Tibial nerve (tissue), 4 donors: ENCODE data around the gene RCCD1. TPM values are rescaled to one million over a fixed set of nuclear protein-coding genes. Genes with fewer than 3 reads are reported as not detected.

ENCODE experiments used
- DNase-seq, 2 donors: peaks; one replicate each; pipeline ENCODE4 v3.0.0-alpha.2; 2019; ENCODE audit warnings: low spot score in 2 of 2
- H3K27ac ChIP-seq, 4 donors: fragments of 200-600 bp; sonication (generic) in 3 of 4; one replicate each; pipeline ENCODE4 v1.5.1; 2017 to 2019; ENCODE audit warnings: mild to moderate bottlenecking in 1 of 4
- H3K27me3 ChIP-seq, 2 donors: fragments of 200-600 bp; sonication (generic) in 1 of 2; one replicate each; pipeline versions ENCODE4 v1.5.1 to v1.6.0; 2017 to 2019
- H3K36me3 ChIP-seq, 3 donors: fragments of 200-600 bp; sonication (generic); one replicate each; pipeline ENCODE4 v1.5.1; 2018 to 2019
- H3K4me1 ChIP-seq, 4 donors: fragments of 200-600 bp; sonication (generic) in 3 of 4; one replicate each; pipeline ENCODE4 v1.5.1; 2017 to 2019
- H3K4me3 ChIP-seq, 4 donors: fragments of 200-600 bp; sonication (generic) in 3 of 4; one replicate each; pipeline ENCODE4 v1.5.1; 2017 to 2019; ENCODE audit warnings: mild to moderate bottlenecking in 1 of 4, moderate library complexity in 1 of 4
- H3K9me3 ChIP-seq, 4 donors: fragments of 200-600 bp; sonication (generic) in 3 of 4; one replicate each; pipeline ENCODE4 v1.5.1; 2017 to 2019
- EP300 ChIP-seq, 2 donors: sonication (generic); formaldehyde crosslinking; IDR thresholded peaks; one replicate each; pipeline ENCODE4 v1.6.1; 2017; ENCODE audit warnings: antibody characterized with exemption in 2 of 2, mild to moderate bottlenecking in 1 of 2
- POLR2A ChIP-seq, 2 donors: fragments of 450-650 bp; IDR thresholded peaks; one replicate each; pipeline ENCODE4 v1.6.1; 2017; ENCODE audit warnings: antibody characterized with exemption in 2 of 2, mild to moderate bottlenecking in 2 of 2, moderate library complexity in 2 of 2
- WGBS, 2 donors: methylation state at CpG; one replicate each; pipeline ENCODE4 v1.1.5; 2018; 5-methylcytosine and 5-hydroxymethylcytosine counted together
- total RNA-seq, 4 donors: library from RNA; depleted of rRNA; stranded (reverse); fragments of >200 nt; gene quantifications; one replicate each; pipeline ENCODE4 v1.1.0, GENCODE V29; 2016
- TF ChIP-seq, protein P1 (sequence below), 5 experiments: fragments of 200-600 bp in 3 of 5; fragments of 450-650 bp in 2 of 5; sonication (generic) in 3 of 5; IDR thresholded peaks; one replicate each; pipeline ENCODE4 v1.5.1; 2016 to 2019; ENCODE audit warnings: antibody characterized with exemption in 5 of 5, mild to moderate bottlenecking in 3 of 5, moderate library complexity in 2 of 5

The RCCD1 gene
- total RNA-seq, 4 donors from 2014 or later: 8.7 to 15.9 (median 12.5) TPM

DNA sequence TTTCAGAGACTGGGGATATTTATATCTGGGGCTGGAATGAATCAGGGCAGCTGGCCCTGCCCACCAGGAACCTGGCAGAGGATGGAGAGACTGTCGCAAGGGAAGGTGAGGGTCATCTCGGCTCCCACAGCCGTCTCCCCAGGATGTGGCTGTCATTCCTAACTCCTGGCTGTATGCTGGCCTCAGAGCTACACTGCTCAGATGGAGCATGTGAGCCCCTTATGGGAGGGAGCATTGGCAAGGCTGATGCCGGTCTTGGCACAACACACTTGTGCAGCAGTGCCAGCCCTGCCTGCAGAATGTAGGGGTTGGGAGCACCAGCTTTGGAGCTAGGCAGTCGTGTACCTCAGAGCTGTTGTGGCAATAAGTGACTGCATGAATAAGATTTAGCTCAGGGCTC lies 5.2 kb downstream of the RCCD1 start:
- peaks cover 0 to 52% (median 23%) of the 10 kb centered on the region in 4 donors for H3K4me1 ChIP-seq
- DNase-seq: no peak

DNA sequence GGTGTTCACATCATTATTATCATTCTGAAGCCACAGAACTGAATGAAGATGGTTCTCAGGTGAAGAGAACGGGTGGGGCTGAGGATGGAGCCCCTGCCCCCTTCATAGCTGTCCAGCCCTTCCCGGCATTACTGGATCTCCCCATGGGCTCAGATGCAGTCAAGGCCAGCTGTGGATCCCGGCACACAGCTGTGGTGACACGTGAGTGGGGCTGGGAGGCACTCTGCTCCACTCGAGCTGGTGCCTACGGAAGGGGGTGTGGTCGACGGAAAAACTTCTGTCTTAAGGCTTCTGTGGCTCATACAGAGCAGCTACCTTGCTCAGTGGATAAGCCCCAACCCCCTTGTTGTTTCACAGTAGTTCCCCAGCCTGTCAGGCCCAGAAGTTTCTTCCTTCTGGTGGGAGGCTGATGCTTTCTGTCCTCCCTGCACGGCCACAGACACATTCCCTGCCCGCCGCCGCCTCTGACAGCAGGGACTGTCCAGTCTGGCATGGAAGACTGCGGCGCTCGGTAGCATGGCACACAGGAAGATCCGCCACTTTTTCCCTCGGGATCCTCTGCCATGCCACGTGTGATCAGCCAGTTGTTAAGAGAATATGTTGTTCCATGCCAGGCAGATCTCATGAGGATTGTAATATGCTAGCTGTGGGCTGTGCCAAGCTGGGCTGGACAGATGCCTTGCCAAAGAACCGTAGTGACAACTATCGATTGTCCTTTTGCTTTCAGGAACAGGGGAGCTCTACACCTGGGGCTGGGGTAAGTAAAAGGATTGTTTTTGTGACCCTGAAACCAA lies 5.8 kb downstream of the RCCD1 start:
- Histone ChIP-seq H3K4me1 (peaks cover 0 to 48% (median 19%) of the 10 kb centered on the region in 4 donors), H3K27ac (peak overlapping the region in 2 of 4 donors; percentile 54 to 82), H3K36me3 (peaks cover 0 to 46% (median 0%) of the 10 kb centered on the region in 3 donors), H3K4me3 (no peak overlapping the region), H3K9me3 (no peaks in the 10 kb centered on the region), H3K27me3 (no peaks in the 10 kb centered on the region)
- WGBS, 2 donors: 76 to 84% methylated on average over 20 of the region's 20 CpGs
- no peak for DNase-seq
- TF ChIP-seq EP300 (IDR thresholded peaks at IDR 0.05): no peak
- TF ChIP-seq POLR2A (IDR thresholded peaks at IDR 0.05): no peak
- TF ChIP-seq, protein P1, sequence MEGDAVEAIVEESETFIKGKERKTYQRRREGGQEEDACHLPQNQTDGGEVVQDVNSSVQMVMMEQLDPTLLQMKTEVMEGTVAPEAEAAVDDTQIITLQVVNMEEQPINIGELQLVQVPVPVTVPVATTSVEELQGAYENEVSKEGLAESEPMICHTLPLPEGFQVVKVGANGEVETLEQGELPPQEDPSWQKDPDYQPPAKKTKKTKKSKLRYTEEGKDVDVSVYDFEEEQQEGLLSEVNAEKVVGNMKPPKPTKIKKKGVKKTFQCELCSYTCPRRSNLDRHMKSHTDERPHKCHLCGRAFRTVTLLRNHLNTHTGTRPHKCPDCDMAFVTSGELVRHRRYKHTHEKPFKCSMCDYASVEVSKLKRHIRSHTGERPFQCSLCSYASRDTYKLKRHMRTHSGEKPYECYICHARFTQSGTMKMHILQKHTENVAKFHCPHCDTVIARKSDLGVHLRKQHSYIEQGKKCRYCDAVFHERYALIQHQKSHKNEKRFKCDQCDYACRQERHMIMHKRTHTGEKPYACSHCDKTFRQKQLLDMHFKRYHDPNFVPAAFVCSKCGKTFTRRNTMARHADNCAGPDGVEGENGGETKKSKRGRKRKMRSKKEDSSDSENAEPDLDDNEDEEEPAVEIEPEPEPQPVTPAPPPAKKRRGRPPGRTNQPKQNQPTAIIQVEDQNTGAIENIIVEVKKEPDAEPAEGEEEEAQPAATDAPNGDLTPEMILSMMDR (IDR thresholded peaks at IDR 0.05): no peak

More for the DNA sequence above, 5.2 kb downstream of the RCCD1 start:
- no peak overlapping the region for H3K4me3 ChIP-seq
- no peaks in the 10 kb centered on the region for H3K27me3 ChIP-seq
- TF ChIP-seq, protein P1 (IDR thresholded peaks at IDR 0.05): no peak
- TF ChIP-seq POLR2A (IDR thresholded peaks at IDR 0.05): no peak
- no peak for TF ChIP-seq EP300 (IDR thresholded peaks at IDR 0.05)
- H3K27ac ChIP-seq: peak overlapping the region in 3 of 4 donors; percentile 41 to 82 (median 58)
- 44 to 51% methylated on average over 5 of the region's 5 CpGs for WGBS, 2 donors
- no peaks in the 10 kb centered on the region for H3K9me3 ChIP-seq
- H3K36me3 ChIP-seq: peaks cover 0 to 43% (median 0%) of the 10 kb centered on the region in 3 donors

DNA sequence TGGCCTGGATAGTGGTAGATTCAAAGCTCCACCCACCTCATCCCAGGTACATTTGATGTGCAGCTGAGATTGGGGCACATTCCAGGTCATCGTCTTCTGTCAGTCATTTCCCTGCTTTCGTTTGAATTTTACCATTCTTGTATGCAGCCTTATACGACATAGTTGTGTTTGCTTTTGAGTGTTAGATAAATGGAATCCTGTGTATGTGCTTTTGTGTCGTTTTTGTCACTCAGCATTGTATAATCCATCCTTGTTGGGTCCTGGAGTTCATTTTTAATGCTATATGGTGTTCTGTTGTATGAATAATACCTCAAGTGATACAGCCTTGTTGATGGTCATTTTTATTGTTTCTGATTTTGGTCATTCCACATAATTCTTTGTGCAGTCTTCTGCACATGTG lies 7.3 kb downstream of the RCCD1 start:
- DNase-seq: no peak
- Histone ChIP-seq H3K27me3 (no peaks in the 10 kb centered on the region), H3K9me3 (no peaks in the 10 kb centered on the region), H3K36me3 (peaks cover 0 to 61% (median 0%) of the 10 kb centered on the region in 3 donors), H3K27ac (no peak overlapping the region), H3K4me3 (no peak overlapping the region), H3K4me1 (peaks cover 0 to 37% (median 10%) of the 10 kb centered on the region in 4 donors)
- 79 to 80% methylated on average over 4 of the region's 4 CpGs for WGBS, 2 donors
- TF ChIP-seq, protein P1 (IDR thresholded peaks at IDR 0.05): no peak
- TF ChIP-seq EP300 (IDR thresholded peaks at IDR 0.05): no peak
- no peak for TF ChIP-seq POLR2A (IDR thresholded peaks at IDR 0.05)

DNA sequence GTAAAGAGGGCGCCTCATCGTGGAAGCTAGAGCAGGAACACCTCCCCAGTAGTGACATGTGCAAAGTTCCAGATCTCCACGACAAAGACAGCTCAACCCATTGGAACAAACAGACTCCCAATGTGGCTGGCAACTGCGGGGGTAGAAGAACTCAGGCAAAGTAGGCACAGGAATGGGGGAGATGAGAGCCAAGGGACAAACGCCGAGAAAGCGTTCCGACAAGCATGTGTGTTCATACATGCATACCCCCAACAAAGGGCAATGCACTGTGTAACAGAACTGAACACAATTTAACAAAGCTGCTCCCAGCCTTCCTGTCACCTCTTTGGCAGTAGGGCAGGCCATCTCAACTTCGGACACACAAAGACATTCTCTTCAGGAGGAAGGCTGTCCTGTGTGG lies 11.6 kb downstream of the RCCD1 start:
- H3K4me1 ChIP-seq: no peaks in the 10 kb centered on the region
- no peaks in the 10 kb centered on the region for H3K9me3 ChIP-seq
- DNase-seq: no peak
- WGBS, 2 donors: 86 to 93% methylated on average over 9 of the region's 9 CpGs
- no peaks in the 10 kb centered on the region for H3K27me3 ChIP-seq
- H3K36me3 ChIP-seq: peaks cover 0 to 62% (median 0%) of the 10 kb centered on the region in 3 donors
- TF ChIP-seq EP300 (IDR thresholded peaks at IDR 0.05) (no peak), POLR2A (IDR thresholded peaks at IDR 0.05) (no peak)
- TF ChIP-seq, protein P1 (IDR thresholded peaks at IDR 0.05): no peak
- no peak overlapping the region for H3K27ac ChIP-seq
- H3K4me3 ChIP-seq: no peak overlapping the region

DNA sequence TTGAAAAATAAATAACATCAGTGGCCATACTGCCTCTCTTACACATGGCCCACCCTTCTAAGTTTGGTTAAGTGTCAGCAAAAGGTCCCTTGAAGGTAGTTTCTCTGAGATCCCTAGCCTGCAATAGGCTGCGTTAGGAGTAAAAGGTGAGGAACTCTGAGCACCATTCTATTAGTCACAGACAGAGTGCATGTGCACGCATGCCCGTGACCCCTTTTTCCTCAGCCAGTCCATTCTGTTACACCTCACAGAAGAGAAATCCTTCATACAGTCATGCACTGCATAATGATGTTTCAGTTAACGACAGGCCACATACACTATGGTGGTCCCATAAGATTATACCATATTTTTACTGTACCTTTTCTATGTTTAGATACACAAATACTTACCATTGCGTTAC lies 12.5 kb downstream of the RCCD1 start:
- no peak for DNase-seq
- TF ChIP-seq, protein P1 (IDR thresholded peaks at IDR 0.05): no peak
- TF ChIP-seq POLR2A (IDR thresholded peaks at IDR 0.05) (no peak), EP300 (IDR thresholded peaks at IDR 0.05) (no peak)
- 93 to 94% methylated on average over 5 of the region's 5 CpGs for WGBS, 2 donors
- Histone ChIP-seq H3K27me3 (no peaks in the 10 kb centered on the region), H3K9me3 (no peaks in the 10 kb centered on the region), H3K4me1 (no peaks in the 10 kb centered on the region), H3K27ac (no peak overlapping the region), H3K4me3 (no peak overlapping the region), H3K36me3 (peaks cover 0 to 52% (median 0%) of the 10 kb centered on the region in 3 donors)
